T-helper 1 cell (primary cell): Measurements from ENCODE around the gene TAF3.

Experiments used
- DNase-seq, 5 donors: peaks; one replicate each; pipeline ENCODE4 v3.0.0-alpha.2; 2012 to 2020

TAF3 gene

DNA sequence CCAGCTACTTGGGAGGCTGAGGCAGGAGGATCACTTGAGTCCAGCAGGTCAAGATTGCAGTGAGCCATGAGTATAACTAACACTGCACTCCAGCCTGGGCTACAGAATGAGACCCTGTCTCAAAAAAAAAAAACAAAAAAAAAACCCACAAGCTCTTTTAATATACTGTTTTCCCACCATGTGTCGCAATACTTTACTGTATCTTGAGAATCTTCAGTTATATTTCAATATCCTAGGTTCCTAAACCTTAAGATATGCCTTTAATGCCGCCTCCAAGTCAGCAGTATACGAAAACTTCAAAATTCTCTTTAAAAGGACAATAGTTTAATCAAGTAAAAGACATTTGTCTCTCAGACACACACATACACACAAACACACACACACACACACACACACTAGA lies 62.8 kb downstream of the TAF3 start:
- DNase-seq, result no peak

DNA sequence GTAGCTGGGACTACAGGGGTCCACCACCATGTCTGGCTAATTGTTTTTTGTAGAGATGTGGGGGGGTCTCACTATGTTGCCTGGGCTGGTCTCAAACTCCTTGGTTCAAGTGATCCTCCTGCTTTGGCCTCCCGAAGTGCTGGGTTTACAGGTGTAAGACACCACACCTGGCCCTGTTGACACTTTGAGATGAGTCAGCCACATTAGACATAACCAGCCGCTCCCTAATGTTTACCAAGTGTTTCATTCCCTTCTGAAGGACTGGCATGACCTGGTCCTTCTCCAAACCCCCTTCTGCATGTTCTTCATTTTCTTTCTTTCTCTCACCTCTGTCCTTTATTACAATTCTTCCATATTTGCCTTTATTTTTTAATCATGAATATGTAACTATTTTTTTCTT lies 67.8 kb downstream of the TAF3 start:
- DNase-seq, result no peak

DNA sequence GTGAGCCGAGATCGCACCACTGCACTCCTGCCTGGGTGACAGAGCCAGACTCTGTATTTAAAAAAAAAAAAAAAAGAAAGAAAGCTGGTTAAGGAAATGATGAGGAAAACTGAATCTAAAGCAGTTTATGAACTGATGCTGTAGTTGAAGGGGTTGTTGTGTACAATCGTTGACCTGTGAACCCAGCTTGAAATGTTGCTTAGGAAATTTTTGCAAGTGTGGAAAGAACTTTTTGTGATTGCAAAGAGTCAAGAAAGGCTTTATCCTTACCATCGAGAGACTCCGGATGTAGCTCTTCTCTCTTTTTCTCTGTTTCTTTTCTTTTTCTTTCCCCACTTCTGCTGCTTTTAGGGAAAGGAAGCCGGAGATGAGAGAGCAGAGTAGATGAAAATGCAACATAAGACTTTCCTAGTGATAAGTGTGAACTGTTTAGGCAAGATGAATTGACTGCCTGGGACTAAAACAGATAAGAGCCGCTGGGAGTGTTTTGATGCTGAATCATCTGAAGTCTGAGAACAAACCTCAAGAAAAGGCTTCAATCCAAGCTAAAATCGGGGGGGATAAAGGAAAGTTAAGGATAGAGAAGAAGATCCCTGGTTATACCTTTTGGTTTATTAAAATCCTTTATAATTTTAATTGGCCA lies 69.0 kb downstream of the TAF3 start:
- no peak for DNase-seq

DNA sequence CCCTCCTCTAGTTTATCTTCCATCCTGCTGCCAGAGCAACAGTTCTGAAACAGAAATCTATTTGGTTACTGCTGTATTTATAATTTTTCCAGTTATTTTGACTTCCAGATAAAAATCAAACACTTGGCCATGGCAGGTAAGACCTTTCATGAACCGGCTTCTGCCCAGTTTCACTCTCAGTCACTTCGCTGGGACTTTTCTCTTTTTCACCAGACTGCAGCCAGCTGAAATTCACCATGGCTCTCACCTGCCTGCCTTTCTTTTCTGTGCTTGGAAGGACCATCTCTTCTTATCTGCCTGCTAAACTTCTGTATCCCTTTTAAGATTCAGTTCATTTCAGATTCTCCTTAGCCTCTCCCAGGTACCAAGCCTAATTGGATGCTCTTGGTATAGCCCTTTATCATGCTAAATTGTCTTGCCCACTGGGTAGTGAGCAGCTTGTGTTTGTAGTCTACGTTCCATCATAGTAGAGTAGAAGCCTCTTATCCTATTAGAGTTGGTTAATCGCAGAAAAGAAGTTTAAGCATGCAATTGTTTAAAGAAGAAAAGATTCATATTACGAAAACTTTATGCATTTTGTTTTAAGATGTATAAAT lies 71.7 kb downstream of the TAF3 start:
- no peak for DNase-seq

DNA sequence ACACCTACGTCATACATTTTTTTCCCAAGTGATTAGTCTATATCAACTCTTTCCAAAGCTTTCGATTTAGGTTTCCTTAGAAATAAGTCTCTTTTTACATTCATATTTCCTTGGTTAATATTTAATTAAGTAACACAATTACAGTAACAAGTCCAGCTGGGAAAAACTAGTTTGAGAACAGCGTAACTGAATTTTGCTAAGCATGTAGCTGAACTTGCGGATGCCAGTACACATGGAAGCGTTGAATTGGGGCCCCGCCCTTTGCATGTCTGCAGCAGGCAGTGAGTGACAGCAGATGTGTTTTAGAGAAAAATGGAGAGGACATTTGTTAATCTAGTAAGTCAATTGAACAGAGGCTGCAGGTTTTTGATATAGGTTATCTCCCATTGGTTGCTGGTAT lies 72.5 kb downstream of the TAF3 start:
- no peak for DNase-seq

DNA sequence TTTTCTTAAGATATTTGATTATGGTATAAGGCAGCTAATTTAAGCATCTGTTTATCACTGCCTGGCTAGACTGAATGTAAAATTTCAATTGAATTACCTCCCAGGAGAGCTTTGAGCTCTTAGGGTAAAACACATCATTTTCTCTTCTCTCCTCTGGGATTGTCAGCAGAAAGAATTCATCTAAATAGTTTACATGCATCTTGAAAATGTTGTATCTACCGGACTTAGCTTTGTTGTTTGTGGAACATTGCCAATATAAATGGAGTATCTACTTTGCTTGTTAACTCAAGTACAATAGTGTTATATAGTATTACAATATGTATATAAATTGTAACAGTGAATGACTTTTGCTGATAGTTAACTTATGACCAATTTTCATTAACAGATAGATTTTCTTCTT lies 73.3 kb downstream of the TAF3 start:
- no peak for DNase-seq

DNA sequence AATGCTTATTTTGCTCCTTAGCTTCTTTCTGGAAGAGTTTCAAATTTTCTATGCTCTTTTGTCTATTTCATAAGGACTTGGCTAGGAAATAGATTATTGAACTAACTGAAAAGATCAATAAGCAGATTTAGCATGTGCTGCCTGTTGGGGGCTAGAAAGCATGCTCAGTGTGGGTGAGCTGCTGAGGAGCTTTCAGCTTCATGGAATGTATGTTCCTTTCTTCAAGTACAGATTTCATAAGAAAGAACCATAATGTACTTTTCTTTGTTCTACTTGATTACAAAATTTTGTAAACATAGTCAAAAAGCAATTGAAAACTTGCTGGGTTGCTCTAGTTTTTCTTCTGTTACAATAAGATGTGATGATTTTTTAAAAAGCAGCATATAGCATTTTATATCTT lies 73.8 kb downstream of the TAF3 start:
- DNase-seq, result no peak

DNA sequence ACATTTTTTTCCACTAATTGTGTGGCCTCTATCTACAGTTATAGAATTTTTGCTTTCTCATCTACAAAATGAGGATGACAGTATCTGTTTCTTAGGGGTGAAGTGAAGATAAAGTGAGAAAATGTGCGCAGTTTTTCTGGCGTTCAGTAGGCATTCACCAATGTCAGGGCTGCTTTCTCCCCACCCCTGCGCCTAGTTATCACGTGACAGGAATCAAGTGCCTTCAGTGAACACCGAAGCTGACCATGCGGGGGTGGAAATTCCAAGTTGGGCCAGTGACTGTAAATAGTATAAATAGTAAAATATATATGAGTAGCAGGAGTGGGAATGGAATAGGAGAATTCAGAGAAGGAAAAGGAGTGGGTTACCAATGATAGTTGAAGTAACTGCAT lies 77.4 kb downstream of the TAF3 start:
- DNase-seq, result no peak

DNA sequence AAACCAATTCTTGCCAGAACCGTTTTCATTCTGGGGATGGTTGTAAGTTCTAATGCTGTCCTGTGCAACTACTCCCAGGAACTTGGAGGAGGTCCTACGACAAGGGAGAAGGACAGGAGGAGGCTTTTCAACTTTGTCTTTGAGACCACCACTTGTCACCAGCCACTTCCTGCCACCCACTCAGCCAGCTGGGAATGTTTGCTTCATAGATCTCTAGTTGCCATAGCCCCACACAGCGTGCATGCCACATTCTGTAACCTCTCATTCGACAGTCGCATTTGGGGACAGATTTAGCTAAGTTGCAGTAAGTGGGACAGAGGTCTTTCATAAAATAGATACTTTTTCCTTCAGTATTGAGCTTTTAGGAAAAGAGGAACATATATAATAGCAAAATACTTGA lies 78.0 kb downstream of the TAF3 start:
- no peak for DNase-seq

DNA sequence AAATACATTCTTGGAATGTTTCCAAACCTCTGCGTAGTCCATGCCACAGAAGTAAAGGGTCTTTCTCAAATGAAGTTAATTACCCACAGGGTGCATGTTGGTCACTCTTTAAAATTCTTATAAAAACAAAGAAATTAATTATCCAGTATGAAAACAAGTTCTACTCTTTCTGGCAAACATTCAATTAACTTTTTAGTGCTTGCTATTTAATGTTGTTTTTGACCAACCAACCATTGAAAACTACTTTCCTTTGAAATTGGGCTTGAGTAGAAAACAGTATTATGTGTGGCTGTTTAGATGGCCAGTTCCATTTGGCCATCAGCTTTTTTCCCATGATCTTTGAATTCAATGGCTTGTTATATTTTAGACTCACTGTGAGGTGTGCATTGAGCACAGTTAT lies 83.0 kb downstream of the TAF3 start:
- DNase-seq, result no peak

DNA sequence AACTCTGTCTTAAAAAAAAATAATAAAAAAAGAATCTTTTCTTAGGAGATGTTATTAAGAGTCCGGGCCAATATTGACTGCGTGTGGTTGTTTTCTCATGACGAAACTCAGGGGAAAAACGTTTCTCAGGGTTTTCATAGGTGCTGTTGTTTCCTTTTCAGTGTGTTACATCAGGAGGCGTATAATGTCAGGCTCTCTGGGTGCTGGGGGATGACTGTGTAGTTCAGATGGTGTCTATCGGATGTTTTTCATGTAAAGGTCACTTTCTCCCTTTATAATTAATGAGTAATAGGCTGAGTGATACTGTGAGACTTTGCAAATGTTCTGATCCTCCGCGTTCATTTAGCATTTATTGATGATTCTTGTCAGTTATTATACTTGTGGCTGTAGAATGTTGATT lies 84.1 kb downstream of the TAF3 start:
- no peak for DNase-seq

DNA sequence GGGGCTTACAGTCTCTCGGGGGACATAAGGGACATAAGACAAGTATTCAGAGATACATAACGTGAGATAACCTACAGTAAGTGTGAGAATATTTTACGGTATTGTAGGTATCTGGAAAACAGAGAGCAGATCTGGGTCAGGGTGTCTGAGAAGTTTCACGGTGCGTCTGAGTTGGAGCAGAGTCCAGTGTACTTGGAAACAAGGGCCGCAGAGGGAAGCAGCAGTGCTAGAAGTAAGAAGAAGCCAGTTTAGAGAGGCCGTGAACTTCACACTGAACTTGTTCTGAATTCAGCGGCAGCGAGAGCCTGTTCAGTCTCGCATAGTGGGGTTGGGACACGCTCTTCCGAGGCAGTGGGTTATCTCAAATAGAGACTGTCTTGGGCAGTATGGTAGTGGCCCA lies 85.5 kb downstream of the TAF3 start:
- DNase-seq, result no peak

DNA sequence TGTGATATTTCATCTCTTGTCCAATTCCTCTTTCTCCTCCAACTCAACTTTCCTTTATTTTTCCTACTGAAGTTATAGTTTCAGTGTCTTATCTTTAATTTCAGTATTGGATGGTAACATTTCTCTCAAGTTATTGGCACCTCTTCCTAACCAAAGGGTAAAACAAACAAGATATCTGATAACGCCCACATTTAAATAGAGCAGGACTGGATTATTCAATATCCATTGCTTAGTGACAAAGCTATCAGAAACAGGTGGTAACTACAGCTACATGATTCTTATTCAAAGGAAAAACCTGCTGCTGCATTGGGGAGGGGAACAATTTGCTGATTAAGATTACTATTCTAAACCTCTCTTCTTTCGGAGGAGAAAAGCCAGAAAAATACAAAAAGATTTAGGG lies 87.8 kb downstream of the TAF3 start:
- no peak for DNase-seq

DNA sequence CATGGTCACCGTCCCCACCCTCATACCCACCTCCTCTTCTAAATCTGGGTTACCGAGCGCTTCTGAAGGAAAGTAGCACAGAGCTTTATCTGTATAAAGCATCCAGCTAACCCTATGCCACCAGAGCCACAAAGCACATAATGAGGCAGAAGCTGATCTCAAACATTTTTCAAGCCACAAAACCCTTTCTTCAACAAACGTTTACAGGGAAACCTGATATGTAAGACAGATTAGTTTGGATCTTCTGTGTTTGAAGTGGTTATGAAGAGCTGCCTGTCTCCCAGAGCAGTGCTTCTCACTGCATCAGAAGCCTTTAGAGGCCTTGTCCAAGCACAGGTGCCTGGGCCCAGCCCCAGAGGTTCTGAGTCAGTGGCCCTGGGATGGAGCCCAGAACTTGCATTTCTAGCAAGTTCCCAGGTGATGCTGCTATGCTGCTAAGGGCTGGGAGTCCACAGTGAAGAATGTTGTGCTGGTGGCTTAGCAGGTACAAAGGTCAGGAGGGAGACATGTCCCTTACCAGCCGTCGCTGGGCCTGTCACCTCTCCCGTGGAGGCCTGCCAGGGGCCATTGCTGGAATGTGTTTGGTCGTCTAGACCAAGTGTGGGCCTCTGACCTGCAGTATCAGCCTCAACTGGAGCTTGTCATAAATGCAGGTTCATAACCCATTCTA lies 90.4 kb downstream of the TAF3 start:
- no peak for DNase-seq

DNA sequence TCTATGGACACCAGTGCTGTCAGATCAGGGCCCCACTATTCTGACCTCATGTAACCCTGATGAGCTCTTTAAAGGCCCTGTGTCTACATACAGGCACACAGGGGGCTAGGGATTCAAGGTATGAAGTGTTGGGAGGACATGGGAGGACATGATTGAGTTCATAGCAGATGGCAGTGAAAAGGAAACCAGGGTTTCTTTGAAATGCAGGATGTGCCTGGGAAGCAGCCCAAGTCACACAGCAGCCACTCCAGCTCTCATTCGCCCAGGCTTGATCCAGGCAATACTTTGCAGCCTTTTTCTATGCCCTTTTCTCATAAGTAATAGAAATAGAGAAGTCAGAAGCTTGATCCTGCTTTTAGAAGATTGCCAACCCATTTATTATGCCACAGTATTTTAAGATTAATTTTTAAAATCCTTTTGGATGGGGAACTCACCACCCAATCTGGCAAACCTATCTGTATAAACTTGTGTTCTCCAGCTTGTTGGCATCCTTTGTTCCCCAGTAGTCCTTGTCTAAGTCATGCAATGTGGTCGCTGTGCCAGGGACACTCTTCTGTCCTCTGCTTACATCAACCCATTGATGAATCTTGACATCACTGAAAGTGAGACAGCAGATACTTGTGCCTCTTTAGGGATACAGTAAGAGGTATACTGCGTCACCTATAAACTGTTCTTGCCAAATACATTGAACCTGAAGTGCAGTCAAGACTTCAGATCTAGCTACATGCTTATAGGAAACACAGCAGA lies 95.0 kb downstream of the TAF3 start:
- no peak for DNase-seq

DNA sequence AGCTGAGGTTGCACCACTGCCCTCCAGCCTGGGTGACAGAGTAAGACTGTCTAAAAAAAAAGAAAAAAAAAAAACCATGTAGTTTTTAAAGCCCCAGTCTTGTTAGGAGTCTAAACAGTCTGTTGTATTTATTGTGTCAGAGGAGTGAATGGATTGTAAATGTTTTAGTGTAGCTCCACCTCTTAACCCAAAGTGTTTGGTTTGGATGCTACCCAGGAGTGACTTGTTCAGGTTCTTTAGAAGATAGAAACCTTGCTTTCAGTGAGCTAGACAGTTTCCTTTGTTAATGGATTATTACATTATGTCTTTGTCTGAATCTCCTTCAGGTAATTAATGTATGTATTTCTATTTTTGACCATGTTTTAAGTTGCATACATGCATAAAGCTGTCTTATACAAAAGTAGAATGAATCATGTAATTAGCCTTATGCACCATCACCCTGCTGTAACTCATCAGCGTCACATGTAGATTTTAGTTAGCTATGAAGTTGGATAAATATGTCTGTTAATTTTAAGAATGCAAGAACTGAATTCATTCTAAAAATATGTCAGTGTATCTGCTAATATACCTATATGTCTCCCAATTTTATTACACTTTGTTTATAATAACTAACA lies 97.7 kb downstream of the TAF3 start:
- DNase-seq, result no peak

DNA sequence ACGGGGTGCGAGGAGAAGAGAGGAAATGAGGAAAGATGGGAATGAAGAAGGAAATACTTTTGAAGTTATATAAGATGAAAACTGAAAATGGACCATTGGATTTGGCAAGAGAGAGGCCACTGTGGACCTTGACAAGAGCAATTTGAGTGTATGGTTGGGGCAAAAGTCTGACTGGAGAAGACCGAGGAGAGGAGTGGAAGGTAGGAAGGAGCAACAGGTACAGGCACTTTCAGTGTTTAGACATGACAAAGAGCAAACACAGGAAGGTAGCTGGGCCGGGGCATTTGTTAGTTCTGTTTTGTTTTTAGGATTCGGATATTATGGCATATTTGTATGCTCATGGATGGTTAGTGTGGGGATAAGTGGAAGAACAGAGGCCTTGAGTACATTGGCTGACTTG lies 99.4 kb downstream of the TAF3 start:
- no peak for DNase-seq

DNA sequence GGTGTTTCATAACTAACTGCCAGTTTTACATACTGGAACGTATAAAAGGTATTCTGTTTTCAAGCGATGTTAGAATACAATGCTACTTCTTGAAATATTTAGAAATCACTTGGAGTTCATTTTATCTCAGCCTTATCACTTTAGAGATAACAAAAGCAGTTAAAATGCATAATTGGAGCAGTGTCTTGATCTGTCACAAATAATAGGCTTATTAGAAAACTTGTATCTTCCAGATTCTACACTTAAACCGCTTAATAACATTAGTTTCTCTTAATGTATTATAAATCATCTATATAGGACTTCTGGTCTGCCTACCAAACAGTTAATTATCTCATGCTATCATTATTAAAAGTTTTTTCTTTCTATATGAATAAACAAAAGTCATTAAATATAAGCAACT lies 104.4 kb downstream of the TAF3 start:
- no peak for DNase-seq

DNA sequence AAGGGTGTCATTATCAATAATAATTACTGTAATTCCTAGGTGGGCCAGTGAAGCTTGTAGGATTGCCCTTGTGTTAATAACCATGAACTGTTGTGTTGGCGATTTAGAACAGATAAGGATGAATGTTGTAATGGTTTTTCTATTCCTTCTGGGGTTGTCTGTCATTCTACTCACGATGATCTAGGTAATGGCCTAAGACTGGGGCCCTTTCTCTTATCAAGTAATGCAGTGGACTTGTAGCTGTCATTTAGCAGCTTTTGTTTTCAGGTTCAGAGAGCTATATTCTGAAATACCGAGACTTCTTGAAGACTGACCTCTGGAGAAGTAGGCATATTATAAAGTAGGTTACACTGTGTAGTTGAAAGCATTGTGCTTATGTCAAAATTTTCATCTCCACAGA lies 110.2 kb downstream of the TAF3 start:
- DNase-seq, result no peak

DNA sequence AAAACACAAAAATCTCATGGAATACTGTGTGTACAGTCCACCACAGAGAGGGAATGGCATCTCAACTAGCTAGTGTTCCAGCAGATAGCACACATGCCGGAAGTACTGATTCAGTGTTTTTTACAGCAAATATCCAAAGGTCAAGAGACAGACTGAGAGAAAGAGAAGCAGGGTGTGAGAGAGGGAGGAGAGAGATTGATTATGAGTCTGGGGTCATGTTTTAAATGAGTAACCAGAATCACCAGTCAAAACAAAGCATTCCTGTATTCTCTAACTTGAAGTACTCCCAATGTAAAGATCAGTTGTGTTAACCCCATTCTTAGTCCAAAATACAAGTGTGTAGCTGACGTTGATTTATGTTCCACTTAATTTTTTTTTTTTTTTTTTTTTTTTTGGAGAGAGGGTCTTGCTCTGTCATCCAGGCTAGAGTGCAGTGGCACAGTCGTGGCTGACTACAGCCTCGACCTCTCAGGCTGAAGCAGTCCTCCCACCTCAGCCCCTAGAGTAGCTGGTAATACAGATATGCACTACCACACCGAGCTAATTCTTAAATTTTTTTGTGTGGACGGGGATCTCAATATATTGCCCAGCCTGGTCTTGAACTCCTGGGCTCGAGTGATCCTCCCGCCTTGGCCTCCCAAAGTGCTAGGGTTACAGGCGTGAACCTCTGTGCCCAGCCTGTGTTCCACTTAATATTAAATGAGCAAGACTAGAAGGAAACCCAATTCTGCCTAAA lies 114.2 kb downstream of the TAF3 start:
- DNase-seq, result no peak

DNA sequence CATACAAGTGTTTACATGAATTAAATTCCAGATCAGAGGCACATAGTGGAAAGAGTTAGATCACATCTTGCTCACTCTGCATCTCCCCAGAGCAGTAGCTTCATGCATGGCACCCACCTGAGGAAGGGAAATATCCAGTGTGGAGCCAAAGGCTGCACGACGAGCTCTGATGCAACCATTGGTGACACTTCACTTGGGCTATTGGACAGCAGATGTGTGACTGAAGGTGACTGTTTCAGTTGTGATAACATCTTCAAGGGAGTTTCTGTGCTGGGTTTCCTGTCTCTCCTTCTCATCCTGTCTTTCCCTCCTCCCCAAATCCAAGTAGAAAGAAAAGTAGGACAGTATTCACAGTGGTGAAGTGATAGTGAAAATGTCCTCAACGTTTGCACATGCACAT lies 115.0 kb downstream of the TAF3 start:
- DNase-seq, result no peak

DNA sequence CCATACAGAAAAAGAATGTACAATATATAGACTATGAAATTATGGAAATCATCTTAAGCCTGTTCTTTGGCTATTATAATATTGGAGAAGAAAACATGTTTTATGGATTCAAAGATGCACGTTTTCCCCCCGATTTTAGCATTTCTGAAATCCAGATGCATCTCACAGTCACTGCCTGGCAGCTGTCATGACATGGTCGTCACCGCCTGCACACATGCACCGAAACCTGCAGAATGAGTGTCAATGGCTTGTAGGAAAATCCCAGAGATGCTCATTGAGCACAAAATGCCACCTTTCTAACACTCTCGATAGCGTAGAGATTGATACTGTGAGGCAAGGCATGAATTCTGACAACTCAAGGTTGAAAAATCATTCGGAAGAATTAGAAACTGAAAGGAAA lies 115.5 kb downstream of the TAF3 start:
- no peak for DNase-seq
